Astrocyte of the cerebellum (primary cell): ENCODE measurements around the gene DOK5.

Experiments used
- DNase-seq: peaks from one replicate; pipeline ENCODE4 v3.0.0-alpha.2; 2011; ENCODE audit warnings: low read depth
- H3K4me3 ChIP-seq: 2 replicates; pipeline ENCODE4 v1.5.1; 2011; ENCODE audit warnings: mild to moderate bottlenecking, low read depth, low read length, moderate library complexity
- CTCF ChIP-seq: IDR thresholded peaks from 2 replicates; pipeline ENCODE4 v1.5.1; 2012; ENCODE audit warnings: low read length, low read depth, moderate library complexity, mild to moderate bottlenecking; ENCODE audit errors: missing control alignments
- in situ Hi-C: cut with HindIII; loops from 2 replicates; pipeline ENCODE4 v1.10.0; 2017; ENCODE audit warnings: low sequenced_read_pairs

DOK5 gene

GRCh38 chr20:54573838-54574237 lies 98.4 kb downstream of the DOK5 start:
- TF ChIP-seq CTCF, result no peak
- in situ Hi-C loops, result no loop called here
- DNase-seq, result no peak
- H3K4me3 ChIP-seq, result no peak overlapping the region

- DNase-seq, result no peak
- TF ChIP-seq CTCF, result no peak
- H3K4me3 ChIP-seq, result no peak overlapping the region
- in situ Hi-C loops, result no loop called here
Observed at GRCh38 chr20:54576518-54576917, 101.1 kb downstream of the DOK5 start.

- DNase-seq, result no peak
- no peak overlapping the region for H3K4me3 ChIP-seq
- no peak for TF ChIP-seq CTCF
- in situ Hi-C loops, result no loop called here
Observed at GRCh38 chr20:54577637-54578036, 102.2 kb downstream of the DOK5 start.

DNA sequence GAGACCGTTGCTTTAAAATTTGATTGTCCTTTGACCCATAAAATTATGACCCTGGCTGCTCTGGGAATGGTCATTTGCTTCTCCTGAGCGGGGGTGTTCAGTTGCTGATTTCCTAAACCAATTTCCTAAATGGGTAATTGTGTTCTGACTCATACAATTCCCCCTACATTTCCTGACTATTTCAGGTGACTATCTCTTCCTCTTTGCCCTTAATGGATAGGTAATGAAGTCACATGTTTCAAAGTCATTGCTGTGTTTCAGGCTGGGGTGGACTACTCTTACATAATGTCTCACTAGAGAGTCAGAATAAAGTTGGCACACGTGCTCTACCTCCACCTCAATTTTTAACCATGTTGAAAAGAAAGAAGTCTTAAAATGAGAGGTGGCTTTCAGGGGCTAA lies 109.8 kb downstream of the DOK5 start:
- H3K4me3 ChIP-seq, result no peak overlapping the region
- TF ChIP-seq CTCF, result no peak
- no peak for DNase-seq
- in situ Hi-C loops, result no loop called here

GRCh38 chr20:54587408-54587807 lies 112.0 kb downstream of the DOK5 start:
- no peak overlapping the region for H3K4me3 ChIP-seq
- in situ Hi-C loops, result no loop called here
- TF ChIP-seq CTCF, result no peak
- DNase-seq, result no peak

DNA sequence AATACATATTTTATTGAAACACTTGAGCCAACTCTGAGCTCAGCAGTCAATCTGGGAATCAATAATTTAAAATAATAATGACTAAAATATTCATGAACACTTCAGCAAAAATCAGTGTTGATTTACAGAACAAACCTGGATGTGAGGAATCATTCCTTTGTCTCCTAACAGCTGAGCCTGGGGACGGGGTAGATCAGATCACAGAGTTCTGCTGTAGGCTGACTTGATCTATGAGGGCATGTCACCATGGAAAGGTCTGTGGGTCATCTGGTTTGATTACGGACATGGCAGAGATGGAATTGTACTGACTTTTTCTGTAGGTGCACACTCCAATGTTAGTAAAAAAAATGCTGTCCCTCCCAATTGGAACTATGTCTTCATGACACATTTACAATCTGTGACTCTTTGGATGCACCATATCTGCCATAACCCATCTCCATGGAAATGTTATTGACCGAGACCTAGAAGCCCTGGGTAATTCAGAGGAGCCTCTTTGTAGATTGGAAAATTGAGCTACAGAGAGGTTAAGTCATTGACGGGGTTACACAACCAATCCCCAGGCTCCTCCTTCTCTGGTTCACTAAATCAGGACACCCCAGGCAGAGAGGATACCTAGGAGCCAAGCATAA lies 114.1 kb downstream of the DOK5 start:
- no peak for TF ChIP-seq CTCF
- no peak for DNase-seq
- in situ Hi-C loops, result no loop called here
- no peak overlapping the region for H3K4me3 ChIP-seq
